ENCODE measurements around the gene AP5S1. TPM values are rescaled to one million over a fixed set of nuclear protein-coding genes. Genes with fewer than 3 reads are reported as not detected.
A peak's percentile ranks its signal among the peaks of the same experiment; 100 is the strongest.

AP5S1 gene
- total and polyA plus RNA-seq, 4 donors: 4.4 to 12.3 (median 7.9) TPM

GRCh38 chr20:3802524-3803239 is 17.7 kb upstream of the AP5S1 start:
- Histone ChIP-seq H3K9me3 (ENCODE audit: control insufficient read depth, low read length) (no peaks in the 10 kb centered on the region), H3K27me3 (ENCODE audit: control insufficient read depth in 1 of 2, insufficient read depth in 2 of 2, low read length in 1 of 2) (no peaks in the 10 kb centered on the region), H3K27ac (ENCODE audit: low read depth in 1 of 2, low read length in 2 of 2) (no peak overlapping the region), H3K4me3 (ENCODE audit: low read length in 2 of 2) (no peak overlapping the region), H3K4me1 (ENCODE audit: control insufficient read depth in 1 of 2, insufficient read depth in 2 of 2, low read length in 2 of 2) (no peaks in the 10 kb centered on the region), H3K36me3 (ENCODE audit: control insufficient read depth in 1 of 2, insufficient read depth in 2 of 2, low read length in 1 of 2) (peaks cover 0 to 4% of the 10 kb centered on the region in 2 donors)
- WGBS, 2 donors: 89 to 90% methylated on average over 11 of the region's 11 CpGs
- intact Hi-C loops (cut with DNase I): no loop called here
- no peak for DNase-seq
- no peak for ATAC-seq (ENCODE audit: low FRiP score)

GRCh38 chr20:3803289-3803688 is 17.1 kb upstream of the AP5S1 start:
- intact Hi-C loops (cut with DNase I): no loop called here
- Histone ChIP-seq H3K27ac (ENCODE audit: low read depth in 1 of 2, low read length in 2 of 2) (no peak overlapping the region), H3K4me3 (ENCODE audit: low read length in 2 of 2) (no peak overlapping the region), H3K9me3 (ENCODE audit: control insufficient read depth, low read length) (no peaks in the 10 kb centered on the region), H3K4me1 (ENCODE audit: control insufficient read depth in 1 of 2, insufficient read depth in 2 of 2, low read length in 2 of 2) (no peaks in the 10 kb centered on the region), H3K36me3 (ENCODE audit: control insufficient read depth in 1 of 2, insufficient read depth in 2 of 2, low read length in 1 of 2) (peaks cover 0 to 4% of the 10 kb centered on the region in 2 donors), H3K27me3 (ENCODE audit: control insufficient read depth in 1 of 2, insufficient read depth in 2 of 2, low read length in 1 of 2) (no peaks in the 10 kb centered on the region)
- ATAC-seq (ENCODE audit: low FRiP score) (no peak), DNase-seq (peak in 1 of 2 donors; percentile 40)
- 90 to 95% methylated on average over 14 of the region's 14 CpGs for WGBS, 2 donors

- H3K27ac ChIP-seq (ENCODE audit: low read depth in 1 of 2, low read length in 2 of 2): no peak overlapping the region
- peaks cover 0 to 4% of the 10 kb centered on the region in 2 donors for H3K36me3 ChIP-seq (ENCODE audit: control insufficient read depth in 1 of 2, insufficient read depth in 2 of 2, low read length in 1 of 2)
- H3K4me3 ChIP-seq (ENCODE audit: low read length in 2 of 2): no peak overlapping the region
- H3K27me3 ChIP-seq (ENCODE audit: control insufficient read depth in 1 of 2, insufficient read depth in 2 of 2, low read length in 1 of 2): no peaks in the 10 kb centered on the region
- intact Hi-C loops (cut with DNase I): no loop called here
- H3K4me1 ChIP-seq (ENCODE audit: control insufficient read depth in 1 of 2, insufficient read depth in 2 of 2, low read length in 2 of 2): no peaks in the 10 kb centered on the region
- no peak for DNase-seq
- 80 to 91% methylated on average over 6 of the region's 6 CpGs for WGBS, 2 donors
- ATAC-seq (ENCODE audit: low FRiP score): no peak
- no peaks in the 10 kb centered on the region for H3K9me3 ChIP-seq (ENCODE audit: control insufficient read depth, low read length)
Observed at GRCh38 chr20:3803854-3804253, 16.5 kb upstream of the AP5S1 start.

- H3K27me3 ChIP-seq (ENCODE audit: control insufficient read depth in 1 of 2, insufficient read depth in 2 of 2, low read length in 1 of 2): no peaks in the 10 kb centered on the region
- intact Hi-C loops (cut with DNase I): no loop called here
- no peak for ATAC-seq (ENCODE audit: low FRiP score)
- no peak overlapping the region for H3K4me3 ChIP-seq (ENCODE audit: low read length in 2 of 2)
- WGBS, 2 donors: 82 to 84% methylated on average over 11 of the region's 11 CpGs
- no peak overlapping the region for H3K27ac ChIP-seq (ENCODE audit: low read depth in 1 of 2, low read length in 2 of 2)
- H3K36me3 ChIP-seq (ENCODE audit: control insufficient read depth in 1 of 2, insufficient read depth in 2 of 2, low read length in 1 of 2): peaks cover 0 to 4% of the 10 kb centered on the region in 2 donors
- peak in 1 of 2 donors; percentile 41 for DNase-seq
- no peaks in the 10 kb centered on the region for H3K9me3 ChIP-seq (ENCODE audit: control insufficient read depth, low read length)
- no peaks in the 10 kb centered on the region for H3K4me1 ChIP-seq (ENCODE audit: control insufficient read depth in 1 of 2, insufficient read depth in 2 of 2, low read length in 2 of 2)
Observed at GRCh38 chr20:3804254-3804751, 16.0 kb upstream of the AP5S1 start.

GRCh38 chr20:3804781-3805180 is 15.6 kb upstream of the AP5S1 start:
- ATAC-seq (ENCODE audit: low FRiP score) (no peak), DNase-seq (no peak)
- 91 to 93% methylated on average over 11 of the region's 11 CpGs for WGBS, 2 donors
- Histone ChIP-seq H3K36me3 (ENCODE audit: control insufficient read depth in 1 of 2, insufficient read depth in 2 of 2, low read length in 1 of 2) (peaks cover 0 to 4% of the 10 kb centered on the region in 2 donors), H3K27ac (ENCODE audit: low read depth in 1 of 2, low read length in 2 of 2) (no peak overlapping the region), H3K9me3 (ENCODE audit: control insufficient read depth, low read length) (no peaks in the 10 kb centered on the region), H3K4me1 (ENCODE audit: control insufficient read depth in 1 of 2, insufficient read depth in 2 of 2, low read length in 2 of 2) (no peaks in the 10 kb centered on the region), H3K27me3 (ENCODE audit: control insufficient read depth in 1 of 2, insufficient read depth in 2 of 2, low read length in 1 of 2) (no peaks in the 10 kb centered on the region), H3K4me3 (ENCODE audit: low read length in 2 of 2) (no peak overlapping the region)
- intact Hi-C loops (cut with DNase I): no loop called here

GRCh38 chr20:3808544-3808943 is 11.8 kb upstream of the AP5S1 start:
- Histone ChIP-seq H3K4me3 (ENCODE audit: low read length in 2 of 2) (no peak overlapping the region), H3K4me1 (ENCODE audit: control insufficient read depth in 1 of 2, insufficient read depth in 2 of 2, low read length in 2 of 2) (no peaks in the 10 kb centered on the region), H3K9me3 (ENCODE audit: control insufficient read depth, low read length) (no peaks in the 10 kb centered on the region), H3K36me3 (ENCODE audit: control insufficient read depth in 1 of 2, insufficient read depth in 2 of 2, low read length in 1 of 2) (peaks cover 0 to 2% of the 10 kb centered on the region in 2 donors), H3K27me3 (ENCODE audit: control insufficient read depth in 1 of 2, insufficient read depth in 2 of 2, low read length in 1 of 2) (no peaks in the 10 kb centered on the region), H3K27ac (ENCODE audit: low read depth in 1 of 2, low read length in 2 of 2) (peak overlapping the region; percentile 10 to 49)
- DNase-seq (no peak), ATAC-seq (ENCODE audit: low FRiP score) (no peak)
- intact Hi-C loops (cut with DNase I): no loop called here
- WGBS, 2 donors: 91 to 94% methylated on average over 3 of the region's 3 CpGs

GRCh38 chr20:3811467-3812258 is 8.7 kb upstream of the AP5S1 start:
- peak; percentile 99 for DNase-seq
- 2% methylated on average over 20 of the region's 20 CpGs for WGBS, 2 donors
- H3K4me3 ChIP-seq (ENCODE audit: low read length in 2 of 2): peak overlapping the region; percentile 22 to 37
- H3K36me3 ChIP-seq (ENCODE audit: control insufficient read depth in 1 of 2, insufficient read depth in 2 of 2, low read length in 1 of 2): no peaks in the 10 kb centered on the region
- intact Hi-C loops (cut with DNase I): no loop called here
- peak overlapping the region; percentile 68 to 80 for H3K27ac ChIP-seq (ENCODE audit: low read depth in 1 of 2, low read length in 2 of 2)
- peak; percentile 95 for ATAC-seq (ENCODE audit: low FRiP score)
- H3K27me3 ChIP-seq (ENCODE audit: control insufficient read depth in 1 of 2, insufficient read depth in 2 of 2, low read length in 1 of 2): no peaks in the 10 kb centered on the region
- H3K4me1 ChIP-seq (ENCODE audit: control insufficient read depth in 1 of 2, insufficient read depth in 2 of 2, low read length in 2 of 2): no peaks in the 10 kb centered on the region
- no peaks in the 10 kb centered on the region for H3K9me3 ChIP-seq (ENCODE audit: control insufficient read depth, low read length)

- intact Hi-C loops (cut with DNase I): no loop called here
- ATAC-seq (ENCODE audit: low FRiP score) (no peak), DNase-seq (peak; percentile 42 to 54)
- Histone ChIP-seq H3K9me3 (ENCODE audit: control insufficient read depth, low read length) (no peaks in the 10 kb centered on the region), H3K4me1 (ENCODE audit: control insufficient read depth in 1 of 2, insufficient read depth in 2 of 2, low read length in 2 of 2) (no peaks in the 10 kb centered on the region), H3K27me3 (ENCODE audit: control insufficient read depth in 1 of 2, insufficient read depth in 2 of 2, low read length in 1 of 2) (no peaks in the 10 kb centered on the region), H3K27ac (ENCODE audit: low read depth in 1 of 2, low read length in 2 of 2) (peak overlapping the region in 1 of 2 donors; percentile 80), H3K36me3 (ENCODE audit: control insufficient read depth in 1 of 2, insufficient read depth in 2 of 2, low read length in 1 of 2) (no peaks in the 10 kb centered on the region), H3K4me3 (ENCODE audit: low read length in 2 of 2) (no peak overlapping the region)
- WGBS, 2 donors: 95 to 96% methylated on average over 7 to 9 of the region's 9 CpGs
Observed at GRCh38 chr20:3812259-3812681, 8.1 kb upstream of the AP5S1 start.

Measured in aorta (tissue), 5 donors.